ENCODE measurements around the gene CEMIP.

- no peak for TF ChIP-seq CTCF (IDR thresholded peaks at IDR 0.05)
- no peak for TF ChIP-seq POLR2A (IDR thresholded peaks at IDR 0.05)
Observed at GRCh38 chr15:80953953-80954778, 175.0 kb downstream of the CEMIP start.

All from lower leg skin (tissue), 3 donors.